OCI-LY1 (cell line): ENCODE measurements around the gene MYO1A.

Experiments used
- H2AFZ ChIP-seq: fragments of 200-600 bp; sonication (generic), shearing (Covaris generic); 2 replicates; pipeline ENCODE4 v1.6.0; 2014; ENCODE audit warnings: antibody characterized with exemption, mild to moderate bottlenecking, low read length
- H3F3A ChIP-seq: fragments of 200-600 bp; sonication (generic), shearing (Covaris generic); 2 replicates; pipeline ENCODE4 v1.6.0; 2014; ENCODE audit warnings: mild to moderate bottlenecking, antibody characterized with exemption, low read length, moderate library complexity; ENCODE audit not compliant: insufficient read depth
- H3K27ac ChIP-seq: fragments of 200-600 bp; sonication (generic); 2 replicates; pipeline ENCODE4 v1.5.1; 2014; ENCODE audit warnings: low read length, mixed run types, mild to moderate bottlenecking, low read depth; ENCODE audit not compliant: poor library complexity, severe bottlenecking
- H3K27me3 ChIP-seq: fragments of 200-600 bp; sonication (generic); 2 replicates; pipeline ENCODE4 v1.6.0; 2014; ENCODE audit warnings: antibody characterized with exemption, mild to moderate bottlenecking, low read length, moderate library complexity; ENCODE audit not compliant: insufficient read depth
- H3K36me3 ChIP-seq: fragments of 200-600 bp; sonication (generic); 2 replicates; pipeline ENCODE4 v1.6.1; 2014; ENCODE audit warnings: mild to moderate bottlenecking, antibody characterized with exemption, low read length, moderate library complexity, mixed read lengths; ENCODE audit not compliant: insufficient read depth
- H3K4me1 ChIP-seq: fragments of 200-600 bp; sonication (generic); 2 replicates; pipeline ENCODE4 v1.5.1; 2014; ENCODE audit warnings: mild to moderate bottlenecking, low read length, moderate library complexity; ENCODE audit not compliant: insufficient read depth, severe bottlenecking
- H3K4me2 ChIP-seq: fragments of 200-600 bp; sonication (generic), shearing (Covaris generic); 2 replicates; pipeline ENCODE4 v1.6.1; 2014; ENCODE audit warnings: low read length
- H3K4me3 ChIP-seq: fragments of 200-600 bp; sonication (generic); 2 replicates; pipeline ENCODE4 v1.5.1; 2014; ENCODE audit warnings: low read length, low read depth, mild to moderate bottlenecking, mixed read lengths; ENCODE audit not compliant: poor library complexity, severe bottlenecking
- H3K79me2 ChIP-seq: fragments of 200-600 bp; shearing (Covaris generic); 2 replicates; pipeline ENCODE4 v1.6.1; 2016; ENCODE audit warnings: mixed run types, low read length, mixed read lengths; ENCODE audit not compliant: insufficient read depth
- H3K9ac ChIP-seq: fragments of 200-600 bp; sonication (generic), shearing (Covaris generic); 2 replicates; pipeline ENCODE4 v1.6.1; 2014; ENCODE audit warnings: mild to moderate bottlenecking, low read length, mixed read lengths
- H3K9me2 ChIP-seq: fragments of 200-600 bp; sonication (generic), shearing (Covaris generic); 2 replicates; pipeline ENCODE4 v1.6.1; 2014; ENCODE audit warnings: low read depth, mild to moderate bottlenecking, low read length, mixed read lengths
- H3K9me3 ChIP-seq: fragments of 200-600 bp; shearing (Covaris generic); 2 replicates; pipeline ENCODE4 v1.6.1; 2014; ENCODE audit warnings: low read length, mixed read lengths
- H4K20me1 ChIP-seq: fragments of 200-600 bp; sonication (generic), shearing (Covaris generic); 2 replicates; pipeline ENCODE4 v1.6.0; 2016; ENCODE audit warnings: mild to moderate bottlenecking, low read length; ENCODE audit not compliant: insufficient read depth
- EZH2 ChIP-seq: fragments of 200-600 bp; sonication (generic), shearing (Covaris generic); IDR thresholded peaks from 2 replicates; pipeline ENCODE4 v1.8.0; 2017; ENCODE audit warnings: borderline replicate concordance, mixed run types, mild to moderate bottlenecking, antibody characterized with exemption, low read length, moderate library complexity, mixed read lengths
- TF ChIP-seq, protein P1 (sequence below): fragments of 200-600 bp; sonication (generic), shearing (Covaris generic); IDR thresholded peaks from 2 replicates; pipeline ENCODE4 v1.5.1; 2017; ENCODE audit warnings: mild to moderate bottlenecking, antibody characterized with exemption, low read length, moderate library complexity, mixed read lengths

MYO1A gene

DNA sequence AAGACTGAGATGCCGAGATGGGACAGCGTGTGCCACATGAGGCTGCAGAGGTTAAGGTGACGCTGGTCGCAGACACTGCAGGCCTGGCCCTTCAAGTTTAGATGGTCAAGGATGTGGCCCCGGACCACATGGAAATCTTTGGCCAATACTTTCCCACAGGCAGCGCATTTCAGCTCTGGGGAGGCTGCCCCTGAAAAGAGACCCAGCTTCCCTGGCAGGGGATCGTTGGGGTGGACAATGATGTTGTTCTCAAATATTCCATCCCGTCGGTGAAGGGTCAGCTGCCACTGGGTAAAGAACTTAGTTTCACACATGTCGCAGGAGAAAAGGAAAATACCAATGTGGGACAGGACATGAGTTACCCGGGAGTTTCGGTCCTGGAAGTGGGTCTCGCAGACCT lies 46.5 kb downstream of the MYO1A start:
- H3K4me1 ChIP-seq = peaks cover 18% of the 10 kb centered on the region
- no peaks in the 10 kb centered on the region for H3K9me2 ChIP-seq
- peaks cover 44% of the 10 kb centered on the region for H3K36me3 ChIP-seq
- H3K9ac ChIP-seq = no peak overlapping the region
- no peaks in the 10 kb centered on the region for H3F3A ChIP-seq
- no peak overlapping the region for H3K4me2 ChIP-seq
- H3K27me3 ChIP-seq = no peaks in the 10 kb centered on the region
- H3K27ac ChIP-seq = no peak overlapping the region
- H4K20me1 ChIP-seq = no peaks in the 10 kb centered on the region
- H3K79me2 ChIP-seq = 0 out of 2 replicates have a peak, but pooled peaks cover 6% of the 10 kb centered on the region
- H3K9me3 ChIP-seq = no peaks in the 10 kb centered on the region
- TF ChIP-seq, protein P1, sequence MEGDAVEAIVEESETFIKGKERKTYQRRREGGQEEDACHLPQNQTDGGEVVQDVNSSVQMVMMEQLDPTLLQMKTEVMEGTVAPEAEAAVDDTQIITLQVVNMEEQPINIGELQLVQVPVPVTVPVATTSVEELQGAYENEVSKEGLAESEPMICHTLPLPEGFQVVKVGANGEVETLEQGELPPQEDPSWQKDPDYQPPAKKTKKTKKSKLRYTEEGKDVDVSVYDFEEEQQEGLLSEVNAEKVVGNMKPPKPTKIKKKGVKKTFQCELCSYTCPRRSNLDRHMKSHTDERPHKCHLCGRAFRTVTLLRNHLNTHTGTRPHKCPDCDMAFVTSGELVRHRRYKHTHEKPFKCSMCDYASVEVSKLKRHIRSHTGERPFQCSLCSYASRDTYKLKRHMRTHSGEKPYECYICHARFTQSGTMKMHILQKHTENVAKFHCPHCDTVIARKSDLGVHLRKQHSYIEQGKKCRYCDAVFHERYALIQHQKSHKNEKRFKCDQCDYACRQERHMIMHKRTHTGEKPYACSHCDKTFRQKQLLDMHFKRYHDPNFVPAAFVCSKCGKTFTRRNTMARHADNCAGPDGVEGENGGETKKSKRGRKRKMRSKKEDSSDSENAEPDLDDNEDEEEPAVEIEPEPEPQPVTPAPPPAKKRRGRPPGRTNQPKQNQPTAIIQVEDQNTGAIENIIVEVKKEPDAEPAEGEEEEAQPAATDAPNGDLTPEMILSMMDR = no peak
- no peak for TF ChIP-seq EZH2
- H3K4me3 ChIP-seq = no peak overlapping the region
- no peak overlapping the region for H2AFZ ChIP-seq

- Histone ChIP-seq H4K20me1 (no peaks in the 10 kb centered on the region), H3F3A (no peaks in the 10 kb centered on the region), H2AFZ (no peak overlapping the region), H3K36me3 (peaks cover 49% of the 10 kb centered on the region), H3K79me2 (0 out of 2 replicates have a peak, but pooled peaks cover 6% of the 10 kb centered on the region), H3K4me2 (no peak overlapping the region), H3K9me2 (no peaks in the 10 kb centered on the region), H3K4me1 (peaks cover 12% of the 10 kb centered on the region), H3K27ac (no peak overlapping the region), H3K4me3 (no peak overlapping the region), H3K9me3 (no peaks in the 10 kb centered on the region), H3K27me3 (no peaks in the 10 kb centered on the region), H3K9ac (no peak overlapping the region)
- TF ChIP-seq, protein P1 = peak; percentile 83
- TF ChIP-seq EZH2 = no peak
Measured at GRCh38 chr12:57001448-57001906, 48.5 kb downstream of the MYO1A start.

GRCh38 chr12:57000393-57000792 lies 49.5 kb downstream of the MYO1A start:
- TF ChIP-seq, protein P1 = no peak
- TF ChIP-seq EZH2 = no peak
- Histone ChIP-seq H3F3A (no peaks in the 10 kb centered on the region), H3K27ac (no peak overlapping the region), H4K20me1 (no peaks in the 10 kb centered on the region), H3K79me2 (0 out of 2 replicates have a peak, but pooled peaks cover under 1% of the 10 kb centered on the region), H3K4me2 (no peak overlapping the region), H3K27me3 (no peaks in the 10 kb centered on the region), H3K4me1 (peaks cover 6% of the 10 kb centered on the region), H3K4me3 (no peak overlapping the region), H3K9me3 (no peaks in the 10 kb centered on the region), H3K36me3 (peaks cover 49% of the 10 kb centered on the region), H3K9ac (no peak overlapping the region), H3K9me2 (no peaks in the 10 kb centered on the region), H2AFZ (no peak overlapping the region)
